K562 (cell line): ENCODE measurements around the gene TMED4. TPM values are rescaled to one million over a fixed set of nuclear protein-coding genes. Genes with fewer than 3 reads are reported as not detected.

Source experiments
- ATAC-seq: fragments of 200-7000 bp; cut with Tn5 transposase; 3 replicates; pipeline ENCODE4 v1.9.1; 2020; ENCODE audit warnings: moderate library complexity
- BruUV-seq: library from RNA; stranded (reverse); fragments of 400-500 nt; replicated peaks from 2 replicates; lab custom pipeline; 2021; lab: Mats Ljungman, UMichigan
- CTCF ChIA-PET: fragments of 300-600 bp; formaldehyde crosslinking; extraction: SDS; loops from one replicate; lab custom pipeline; 2021; ENCODE audit warnings: low intra/inter-chr PET ratio; lab: Yijun Ruan, JAX
- POLR2A ChIA-PET: fragments of 300-600, 350-650 bp; sonication (Branson Sonifier 250); formaldehyde crosslinking; extraction: SDS; loops from one replicate; lab custom pipeline; 2021; ENCODE audit warnings: antibody characterized with exemption, inconsistent platforms; lab: Yijun Ruan, JAX
- DNase-seq, 4 experiments: peaks; one replicate each; pipeline versions ENCODE4 v3.0.0 to v3.0.0-alpha.2; 2011 to 2018; ENCODE audit warnings: low spot score in 3 of 4, mixed read lengths in 3 of 4; ENCODE audit errors: extremely low read depth in 1 of 4
- FAIRE-seq: peaks from 2 replicates; lab custom pipeline; 2011; peaks lifted over from hg19 to GRCh38; lab: Jason Lieb, UNC
- H2AFZ ChIP-seq: 2 replicates; pipeline ENCODE4 v1.6.0; 2011; ENCODE audit warnings: low read depth, low read length, control low read depth, inconsistent platforms
- H3K27ac ChIP-seq: fragments of 200-600 bp; 3 replicates; pipeline ENCODE4 v1.8.0; 2011; ENCODE audit warnings: low read depth, mild to moderate bottlenecking, control low read depth, inconsistent platforms, low read length, moderate library complexity, mixed read lengths; ENCODE audit errors: extremely low read depth
- H3K27me3 ChIP-seq, 2 experiments: fragments of 300-600 bp in 1 of 2; 2 replicates in 1 of 2; 3 replicates in 1 of 2; pipeline versions ENCODE4 v1.6.0 to v1.8.0; 2011; ENCODE audit warnings: inconsistent platforms in 2 of 2, low read length in 2 of 2, mild to moderate bottlenecking in 1 of 2, mixed read lengths in 1 of 2, moderate library complexity in 1 of 2; ENCODE audit not compliant: control insufficient read depth in 2 of 2, insufficient read depth in 2 of 2
- H3K36me3 ChIP-seq: fragments of 300-600 bp; 3 replicates; pipeline ENCODE4 v1.8.0; 2011; ENCODE audit warnings: mild to moderate bottlenecking, low read length, inconsistent platforms; ENCODE audit not compliant: control insufficient read depth, insufficient read depth
- H3K4me1 ChIP-seq, 2 experiments: fragments of 200-600 bp in 1 of 2; replicated peaks in 1 of 2; 2 replicates in 1 of 2; 3 replicates in 1 of 2; pipeline versions ENCODE4 v1.5.1 to v1.8.0; 2011; ENCODE audit warnings: inconsistent platforms in 2 of 2, low read length in 2 of 2, mild to moderate bottlenecking in 1 of 2, mixed read lengths in 1 of 2, moderate library complexity in 1 of 2; ENCODE audit not compliant: control insufficient read depth in 2 of 2, insufficient read depth in 2 of 2
- H3K4me2 ChIP-seq: 2 replicates; pipeline ENCODE4 v1.6.1; 2011; ENCODE audit warnings: low read length, control low read depth, inconsistent platforms, mixed read lengths; ENCODE audit not compliant: insufficient read depth
- H3K4me3 ChIP-seq: fragments of 200-600 bp; sonication (generic), shearing (Covaris generic); 2 replicates; pipeline ENCODE4 v1.5.1; 2016; ENCODE audit warnings: control low read depth, inconsistent platforms
- H3K79me2 ChIP-seq: fragments of 200-600 bp; 3 replicates; pipeline ENCODE4 v1.8.0; 2011; ENCODE audit warnings: low read length, inconsistent platforms; ENCODE audit not compliant: control insufficient read depth, insufficient read depth
- H3K9ac ChIP-seq, 2 experiments: 2 replicates each; pipeline versions ENCODE4 v1.6.0 to v1.6.1; 2011; ENCODE audit warnings: low read depth in 2 of 2, low read length in 2 of 2, control low read depth in 1 of 2, inconsistent platforms in 1 of 2, mild to moderate bottlenecking in 1 of 2, mixed read lengths in 1 of 2; ENCODE audit not compliant: insufficient read depth in 1 of 2
- H3K9me1 ChIP-seq: one replicate; pipeline ENCODE4 v1.6.0; 2011; ENCODE audit warnings: inconsistent platforms, mild to moderate bottlenecking, low read length, moderate library complexity; ENCODE audit not compliant: control insufficient read depth, insufficient read depth
- H3K9me3 ChIP-seq: replicated peaks from 2 replicates; pipeline ENCODE4 v1.5.1; 2011; ENCODE audit warnings: low read depth, low read length, inconsistent platforms; ENCODE audit not compliant: control insufficient read depth, insufficient read depth
- H4K20me1 ChIP-seq: replicated peaks from 2 replicates; pipeline ENCODE4 v1.6.1; 2011; ENCODE audit warnings: low read length, inconsistent platforms, mixed read lengths; ENCODE audit not compliant: control insufficient read depth, insufficient read depth
- CCNT2 ChIP-seq: IDR thresholded peaks from 2 replicates; pipeline ENCODE4 v1.6.1; 2011; ENCODE audit warnings: borderline replicate concordance, low read depth, mild to moderate bottlenecking, moderate library complexity, mixed read lengths, low read length; ENCODE audit not compliant: insufficient read length; ENCODE audit errors: extremely low read depth
- FOXK2 ChIP-seq, 2 experiments: fragments of 450-650 bp; IDR thresholded peaks in 1 of 2; conservative IDR thresholded peaks in 1 of 2; 2 replicates each; pipeline ENCODE4 v1.6.1; 2016; ENCODE audit warnings: low read depth in 2 of 2, mild to moderate bottlenecking in 1 of 2
- L3MBTL2 ChIP-seq: fragments of 450-650 bp; IDR thresholded peaks from 2 replicates; pipeline ENCODE4 v1.6.1; 2016; ENCODE audit warnings: mild to moderate bottlenecking, moderate library complexity
- TAL1 ChIP-seq: fragments of 450-650 bp; IDR thresholded peaks from 2 replicates; pipeline ENCODE4 v1.6.1; 2016; ENCODE audit warnings: mild to moderate bottlenecking
- ZZZ3 ChIP-seq: fragments of 450-650 bp; IDR thresholded peaks from 2 replicates; pipeline ENCODE4 v1.6.1; 2016; ENCODE audit warnings: antibody characterized with exemption, mild to moderate bottlenecking, moderate library complexity
- whole genome bisulfite sequencing: fragments of 100-300 bp; shearing (Covaris generic); methylation state at CpG from one replicate; pipeline ENCODE4 v1.1.6; 2016; ENCODE audit warnings: low coverage, mixed read lengths; ENCODE audit not compliant: insufficient coverage; ENCODE audit errors: missing lambda C conversion rate; 5-methylcytosine and 5-hydroxymethylcytosine counted together
- in situ Hi-C: fragments of 300-500 bp; cut with MboI; formaldehyde crosslinking; loops from 4 replicates; pipeline ENCODE4 v1.15.0; 2018; ENCODE audit warnings: inconsistent platforms, mixed read lengths
- intact Hi-C: fragments of 100-400 bp; cut with micrococcal nuclease; formaldehyde crosslinking; loops from 2 replicates; pipeline ENCODE4 v1.14.2; 2022
- polyA plus RNA-seq, 8 experiments: library from polyadenylated mRNA; depleted of rRNA in 4 of 8; stranded (reverse) in 5 of 8; unstranded in 3 of 8; fragments of >200 nt; fragmentation: Nextera tagmentation in 2 of 8; fragmentation: Illumina TruSeq in 1 of 8; extraction: Ambion mirVana in 2 of 8; extraction: Trizol in 1 of 8; gene quantifications; 2 replicates each; pipeline versions ENCODE4 v1.2.1 to v1.2.3, GENCODE V29; 2011 to 2014; ENCODE audit warnings: inconsistent platforms in 1 of 8, missing spikeins in 1 of 8
- total RNA-seq, 7 experiments: library from RNA; depleted of rRNA in 6 of 7; stranded (reverse); fragments of >200 nt in 6 of 7; fragmentation: Illumina TruSeq in 2 of 7; extraction: Trizol in 2 of 7; gene quantifications; 2 replicates each; pipeline versions ENCODE4 v1.2.1 to v1.2.3, GENCODE V29; 2011 to 2021; ENCODE audit warnings: low replicate concordance in 1 of 7

Gene TMED4
- total and polyA plus RNA-seq, 9 of the 15 experiments (the other 6 are each of a cell fraction or from before 2014, with no cell fraction given), result 20.3 to 64.0 (median 42.1) TPM

GRCh38 chr7:44630792-44631457 lies 48.9 kb upstream of the TMED4 start (continued):
- TF ChIP-seq TAL1 (no peak), ZZZ3 (no peak), L3MBTL2 (no peak)

GRCh38 chr7:44629829-44630522 lies 47.9 kb upstream of the TMED4 start:
- peaks cover 9 to 19% of the 10 kb centered on the region in 2 experiments for H3K4me1 ChIP-seq
- peaks cover 6% of the 10 kb centered on the region; the same call in 1 of the 2 replicates for H4K20me1 ChIP-seq
- H3K27ac ChIP-seq, result no peak overlapping the region
- in situ Hi-C loops (no loop called here), intact Hi-C loops (no loop called here)
- peaks cover 20% of the 10 kb centered on the region for H3K79me2 ChIP-seq
- DNase-seq, result no peak
- WGBS, result 77% methylated on average over 13 of the region's 13 CpGs
- ATAC-seq, result no peak
- no peak overlapping the region for H3K4me3 ChIP-seq
- H2AFZ ChIP-seq, result no peak overlapping the region
- no peak overlapping the region for H3K9ac ChIP-seq
- H3K9me1 ChIP-seq, result no peaks in the 10 kb centered on the region
- ChIA-PET CTCF (no interaction called here), POLR2A (interaction anchor here (0.7 to 1.3 kb wide), 2 partner anchors 12 to 23 kb away, joined by 3 read pairs; no protein-coding TSS in a partner anchor)
- no peaks in the 10 kb centered on the region for H3K27me3 ChIP-seq
- FAIRE-seq, result no peak
- H3K9me3 ChIP-seq, result no peaks in the 10 kb centered on the region
- no peak overlapping the region for H3K4me2 ChIP-seq
- TF ChIP-seq FOXK2 (conservative IDR thresholded peaks at IDR 0.05 in 1 of 2, IDR thresholded peaks at IDR 0.05 in 1 of 2; ENCODE audit: low read depth in 2 of 2) (no peak), CCNT2 (no peak)
- H3K36me3 ChIP-seq, result peaks cover 53% of the 10 kb centered on the region
- no TSS peak for BruUV-seq
